ENCODE results near the gene SLC29A2. TPM values are rescaled to one million over a fixed set of nuclear protein-coding genes. Genes with fewer than 3 reads are reported as not detected.
"Not testable (repeated sequence)": the region's sequence is repeated elsewhere in the genome, so short reads cannot be mapped to it uniquely, and the experiment has no call there.

Gene SLC29A2
- total RNA-seq, 1 donor from 2014 or later, result 1.2 TPM

DNA sequence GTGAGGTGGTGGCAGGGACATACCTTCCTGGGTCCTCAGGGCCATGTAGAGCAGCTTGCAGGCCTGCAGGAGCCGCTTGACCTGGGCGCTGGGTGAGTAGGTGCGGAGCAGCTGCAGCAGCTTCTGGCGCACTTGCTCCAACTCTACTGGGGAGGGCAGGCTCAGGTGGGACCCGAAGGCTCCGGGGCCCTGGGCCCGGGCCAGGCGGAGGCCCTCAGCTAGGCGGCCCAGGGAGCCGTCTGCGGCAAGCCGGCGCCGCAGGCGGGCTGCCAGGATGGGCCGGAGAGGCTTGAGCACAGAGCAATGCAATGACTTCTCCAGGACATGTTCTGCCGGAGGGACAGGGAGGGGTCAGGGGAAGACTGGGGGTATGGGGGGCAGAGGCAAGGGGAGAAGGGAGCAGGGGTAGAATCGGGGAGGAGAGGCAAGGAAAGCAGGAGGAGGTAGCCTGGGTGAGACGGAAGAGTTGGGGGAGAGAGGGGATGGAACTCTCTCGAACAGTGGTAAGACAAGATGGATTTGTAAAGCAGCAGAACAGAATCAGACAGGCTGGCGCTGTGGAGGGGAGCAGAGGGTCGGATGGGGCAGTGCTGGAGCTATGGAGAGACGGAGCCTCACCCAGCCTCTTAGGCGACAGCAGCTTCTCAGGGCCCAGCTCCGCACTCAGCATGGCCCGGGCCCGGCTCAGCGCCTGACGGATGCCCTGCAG is 37.5 kb downstream of the SLC29A2 start:
- no peak for DNase-seq

DNA sequence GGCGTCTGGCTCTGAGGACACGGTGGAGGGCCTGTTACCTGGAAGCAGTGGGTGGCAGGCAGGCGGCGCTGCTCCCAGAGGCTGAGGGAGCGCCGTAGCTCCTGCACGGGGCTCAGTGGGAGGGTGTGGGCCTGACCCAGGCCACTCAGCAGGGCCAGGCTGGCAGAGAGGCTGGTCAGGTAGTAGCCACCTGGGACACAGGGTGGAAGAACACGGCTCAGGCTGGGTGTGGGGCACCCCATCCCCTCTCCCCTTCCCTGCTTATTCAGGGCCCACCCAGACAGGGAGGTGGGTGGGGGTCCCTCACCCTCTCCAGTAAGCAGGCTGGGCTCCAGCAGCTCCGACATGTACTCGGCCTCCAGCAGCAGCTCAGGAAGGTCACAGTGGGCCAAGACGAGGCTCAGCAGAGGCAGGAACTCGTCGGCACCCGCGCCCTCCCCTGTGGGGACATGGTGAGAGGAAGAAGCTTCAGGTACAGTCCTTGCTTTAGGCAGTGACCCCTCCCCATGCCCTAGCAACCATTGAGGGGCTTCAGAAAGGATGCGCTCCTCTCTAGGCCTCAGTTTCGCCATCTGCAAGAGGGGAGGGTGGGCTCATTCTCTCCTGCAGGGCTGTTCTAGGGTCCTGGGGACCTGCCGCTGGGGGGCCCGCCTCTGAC is 38.2 kb downstream of the SLC29A2 start:
- no peak for DNase-seq

DNA sequence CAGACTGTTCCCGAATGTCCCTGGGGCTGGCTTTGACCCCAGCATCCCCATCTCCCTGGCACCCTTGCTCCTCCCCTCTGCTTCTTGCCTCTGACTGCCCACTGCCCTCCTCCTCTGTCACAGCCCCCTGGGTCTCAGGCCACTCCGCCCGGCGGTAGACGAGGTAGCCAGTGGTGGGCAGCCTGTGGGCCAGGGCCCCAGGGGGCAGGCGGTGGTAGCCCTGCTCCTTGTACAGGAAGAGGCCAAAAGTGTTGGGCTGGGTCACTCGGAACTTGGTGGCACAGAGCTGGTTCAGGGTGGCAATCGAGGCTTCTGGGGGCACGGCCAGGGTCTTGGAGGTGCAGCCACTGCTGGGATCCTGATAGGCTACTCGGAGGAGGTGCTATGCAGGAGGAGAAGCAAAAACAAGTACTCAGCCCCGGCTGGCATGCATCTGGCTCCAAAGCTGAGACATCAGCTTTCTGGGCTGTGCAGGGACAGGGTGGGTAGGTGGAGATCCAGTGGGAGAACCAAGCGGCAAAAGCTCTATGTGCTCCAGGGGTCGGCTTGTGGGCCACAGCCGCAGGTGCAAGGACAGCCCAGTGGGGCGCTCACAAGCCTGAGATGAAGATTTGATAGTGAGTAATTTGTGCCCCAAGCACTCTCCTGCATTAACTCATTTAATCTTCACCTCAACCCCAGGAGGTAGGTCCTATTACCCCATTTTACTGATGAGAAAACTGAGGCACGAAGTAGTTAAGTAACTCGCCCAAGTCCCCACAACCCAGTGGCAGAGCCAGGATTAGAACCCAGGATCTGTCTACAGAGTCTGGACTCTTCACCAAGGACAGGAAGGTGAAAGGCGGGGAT is 39.0 kb downstream of the SLC29A2 start:
- no peak for DNase-seq

DNA sequence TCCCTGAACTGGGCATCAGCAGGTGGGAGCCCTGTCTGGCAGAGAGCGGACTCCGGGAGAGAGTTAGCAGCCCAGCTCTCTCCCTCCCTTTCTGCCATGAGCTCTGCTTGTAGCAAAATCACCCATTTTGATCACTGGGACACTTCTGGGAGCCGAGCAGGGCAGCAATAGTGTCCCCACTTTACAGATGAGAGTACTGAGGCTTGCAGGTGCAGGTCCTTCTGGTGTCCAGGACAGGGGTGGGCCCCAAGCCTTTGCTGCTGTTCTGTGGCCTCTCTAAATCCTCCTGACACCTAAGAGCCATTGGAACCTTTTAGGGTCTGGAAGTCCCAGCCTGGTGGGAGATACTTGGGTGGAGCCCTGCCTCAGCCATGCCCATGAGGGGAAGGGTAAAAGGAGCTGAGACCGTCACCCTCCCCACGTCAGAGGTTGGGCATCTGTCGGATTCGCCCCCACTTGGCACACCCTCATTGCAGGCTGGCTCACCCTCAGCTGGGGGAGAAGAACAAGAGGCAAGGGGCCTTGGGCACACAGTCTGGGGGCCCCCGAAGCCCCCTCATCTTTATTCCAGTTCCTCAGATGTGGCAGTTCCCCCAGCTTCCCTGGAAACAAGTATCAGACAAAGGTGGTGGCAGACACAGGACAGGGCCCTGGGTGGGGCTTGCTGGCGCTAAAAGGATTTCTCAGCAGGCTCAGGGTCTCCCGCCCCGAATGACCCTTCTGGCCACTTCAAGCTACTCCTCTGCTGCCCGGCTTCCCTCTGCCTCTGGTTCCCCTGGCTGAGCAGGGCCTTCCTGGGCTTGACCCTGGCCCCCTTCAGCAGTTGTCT is 39.8 kb downstream of the SLC29A2 start:
- DNase-seq, result no peak

DNA sequence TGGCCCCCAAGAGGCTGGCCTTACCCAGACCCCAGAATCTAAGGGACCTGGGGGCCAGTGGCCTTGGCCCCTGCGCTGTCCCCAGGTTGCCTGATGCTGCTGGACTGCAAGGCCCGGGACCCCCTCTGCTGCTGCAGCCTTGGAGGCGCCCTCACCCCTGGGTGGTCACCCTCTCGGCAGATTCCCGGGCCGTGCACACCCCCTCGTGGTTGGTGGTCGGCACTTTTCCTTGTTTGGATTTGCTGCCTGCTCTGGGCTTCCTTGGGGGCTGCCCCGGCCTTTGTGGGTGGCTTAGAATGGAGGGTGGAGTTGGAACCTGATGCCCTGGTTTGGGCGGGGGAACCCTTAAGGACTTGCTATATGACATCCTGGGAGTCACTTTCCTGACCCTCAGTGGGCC is 40.6 kb downstream of the SLC29A2 start:
- no peak for DNase-seq

DNA sequence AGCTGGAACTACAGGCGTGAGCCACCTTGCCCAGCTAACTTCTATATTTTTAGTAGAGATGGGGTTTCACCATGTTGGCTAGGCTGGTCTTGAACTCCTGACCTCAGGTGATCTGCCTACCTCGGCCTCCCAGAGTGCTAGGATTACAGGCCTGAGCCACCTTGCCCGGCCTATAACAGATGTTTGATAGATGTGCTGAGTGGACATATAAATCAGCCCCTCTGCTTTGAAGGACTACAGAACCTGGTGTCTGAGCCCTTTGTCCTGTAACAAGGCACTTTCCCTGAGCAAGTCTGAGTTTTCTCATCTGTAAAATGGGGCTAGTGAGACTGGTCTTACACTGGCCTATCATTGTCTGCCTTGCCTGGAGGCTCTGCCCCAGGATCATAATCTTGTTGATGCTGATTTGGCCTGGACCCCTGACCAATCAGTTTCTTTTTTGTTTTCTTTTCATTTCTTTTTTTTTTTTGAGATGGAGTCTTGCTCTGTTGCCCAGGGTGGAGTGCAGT is 42.3 kb downstream of the SLC29A2 start:
- no peak for DNase-seq

DNA sequence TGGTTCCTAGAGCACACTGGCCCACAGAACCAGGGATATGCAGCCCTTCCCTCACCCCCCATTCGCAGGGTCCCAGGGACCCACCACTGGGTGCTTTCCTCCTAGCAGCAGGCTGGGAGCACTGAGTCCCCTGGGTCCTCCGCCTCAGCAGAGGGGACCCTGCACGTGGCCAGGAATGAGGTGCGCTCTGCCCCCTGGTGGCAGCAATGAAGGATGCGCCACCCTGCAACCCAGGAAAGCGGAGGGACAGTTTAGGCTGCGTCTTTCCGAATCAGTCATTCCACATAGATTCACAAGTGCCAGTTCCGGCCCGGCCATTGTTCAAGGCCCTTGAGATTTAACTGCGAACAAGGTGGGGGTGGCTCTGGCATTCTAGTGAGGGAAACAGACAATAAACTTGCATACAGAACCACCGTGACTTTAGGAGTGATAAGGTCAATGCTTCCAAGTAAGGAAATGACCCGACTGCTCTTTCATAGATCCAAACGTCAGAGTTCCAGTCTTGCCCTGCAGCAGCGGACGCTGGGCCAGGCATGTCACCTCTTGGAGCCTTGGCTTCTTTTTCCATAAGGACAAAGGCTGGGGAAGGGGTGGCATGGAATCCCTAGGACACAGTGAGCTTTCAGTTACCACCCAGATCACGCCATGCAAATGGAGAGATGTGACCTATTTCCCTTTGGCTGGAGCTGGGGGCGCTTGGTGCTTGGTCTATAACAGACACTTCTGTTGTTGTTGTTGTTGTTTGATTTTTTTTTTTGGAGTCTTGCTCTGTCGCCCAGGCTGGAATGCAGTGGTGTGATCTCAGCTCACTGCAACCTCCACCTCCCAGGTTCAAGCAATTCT is 43.0 kb downstream of the SLC29A2 start:
- DNase-seq, result peak; percentile 80

DNA sequence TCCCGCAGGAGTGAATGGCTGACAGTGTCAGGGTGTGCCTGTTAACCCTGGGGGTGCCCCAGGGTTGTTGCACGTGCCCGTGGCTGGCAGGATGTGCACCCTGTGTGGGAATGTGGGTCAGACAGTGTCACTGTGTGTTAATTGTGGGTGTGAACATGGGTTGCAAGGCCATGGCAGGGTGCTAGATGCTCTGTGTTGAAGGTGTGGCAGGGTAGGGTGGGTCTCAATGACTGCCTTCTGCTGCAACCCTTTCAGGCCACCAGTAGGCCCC is 43.6 kb downstream of the SLC29A2 start:
- no peak for DNase-seq

DNA sequence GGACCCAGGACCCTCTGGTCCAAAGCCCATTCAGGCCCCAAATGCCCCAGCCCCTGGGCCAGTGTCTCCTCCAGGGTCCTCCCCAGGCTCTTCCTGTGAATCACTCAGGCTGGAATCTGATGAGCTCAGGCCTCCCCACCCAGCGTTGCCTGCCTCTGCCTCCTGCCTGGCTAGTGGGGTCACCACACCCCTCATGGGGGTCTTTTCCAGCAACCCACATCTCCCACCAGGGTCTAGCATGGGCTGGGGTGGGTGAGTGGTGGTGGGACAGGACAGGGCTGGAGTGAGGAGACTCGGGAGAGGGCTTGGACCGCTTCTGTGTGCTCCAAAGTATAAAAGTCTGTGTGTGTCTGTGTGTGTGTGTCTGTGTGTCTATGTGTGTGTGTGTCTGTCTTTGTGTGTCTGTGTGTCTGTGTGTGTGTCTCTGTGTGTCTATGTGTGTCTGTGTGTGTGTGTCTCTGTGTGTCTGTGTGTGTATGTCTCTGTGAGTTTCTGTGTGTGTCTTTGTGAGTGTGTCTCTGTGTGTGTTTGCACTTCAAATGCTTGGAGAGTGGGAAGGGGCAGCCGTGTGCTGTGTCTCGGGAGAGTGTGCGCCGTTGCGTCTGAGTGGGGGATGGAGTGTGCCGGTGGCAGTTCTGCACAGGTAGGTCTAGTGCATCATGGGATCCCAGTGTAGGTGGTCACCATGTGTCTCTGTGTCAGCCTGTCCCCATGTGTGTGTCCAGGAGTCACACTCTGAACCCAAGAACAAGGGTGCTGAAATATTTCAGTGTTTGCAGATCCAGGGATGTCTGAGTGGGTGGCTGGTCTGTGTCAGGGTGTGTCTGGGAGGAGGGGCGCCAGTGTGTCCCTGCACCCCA is 44.2 kb downstream of the SLC29A2 start:
- no peak for DNase-seq

DNA sequence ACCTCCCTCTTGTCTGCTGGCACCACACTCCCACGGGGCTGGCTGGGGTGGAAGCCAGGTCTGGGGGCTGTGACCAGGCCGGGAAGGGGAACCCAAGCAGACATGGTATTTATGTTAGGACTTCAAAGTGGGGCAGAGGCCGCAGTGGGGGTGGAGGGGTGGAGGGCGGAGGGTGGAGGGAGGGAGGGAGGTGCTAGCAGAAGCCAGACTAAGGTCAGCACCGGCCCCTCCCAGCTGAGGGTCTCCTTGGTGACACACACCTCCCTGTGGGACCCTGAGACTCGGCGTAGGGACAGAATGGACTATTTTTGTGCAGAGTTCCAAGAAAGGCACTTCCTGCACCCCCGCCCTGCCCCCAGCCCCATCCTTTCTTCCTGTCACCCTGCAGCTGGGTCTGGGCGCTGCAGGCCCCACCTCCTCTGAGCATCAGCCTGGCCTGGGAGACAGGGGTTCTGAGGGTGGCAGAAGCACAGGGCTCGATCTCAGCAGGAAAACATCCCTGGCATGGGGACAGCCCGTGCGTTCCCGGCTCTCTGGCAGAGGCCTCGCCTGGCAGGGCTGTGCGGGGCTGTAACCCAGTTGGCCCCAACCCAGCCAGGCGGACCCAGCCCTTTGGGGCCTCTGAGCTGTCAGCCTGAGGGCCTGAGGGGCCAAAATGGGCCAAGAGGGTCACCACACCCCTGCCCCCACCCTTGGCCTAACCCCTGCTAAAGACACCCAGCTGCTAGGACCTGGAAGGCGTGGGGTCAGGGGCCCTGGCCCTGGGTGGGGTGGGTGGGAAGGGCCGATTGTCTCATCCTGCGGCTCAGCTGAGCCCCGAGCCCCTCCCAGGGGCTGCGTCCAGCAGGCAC is 45.1 kb downstream of the SLC29A2 start:
- no peak for DNase-seq

DNA sequence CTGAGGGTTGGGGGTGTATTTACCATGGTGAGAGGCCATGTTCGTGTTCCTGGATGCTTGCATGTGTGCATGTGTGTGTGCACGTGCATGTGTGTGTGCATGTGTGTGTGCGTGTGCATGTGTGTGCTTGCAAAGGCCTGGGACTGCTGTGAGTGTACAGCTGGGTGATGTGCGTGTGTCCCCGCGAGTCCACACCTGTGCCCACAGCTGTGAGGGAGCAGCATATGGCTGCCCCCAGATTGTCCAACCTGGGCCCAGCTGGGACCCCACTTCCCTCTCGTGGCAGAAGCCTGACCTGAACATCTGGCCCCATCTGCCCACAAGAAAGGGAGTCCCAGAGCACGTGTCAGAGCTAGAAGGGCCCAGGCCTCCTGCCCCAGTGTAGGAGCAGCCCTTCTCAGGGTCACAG is 46.3 kb downstream of the SLC29A2 start:
- no peak for DNase-seq

DNA sequence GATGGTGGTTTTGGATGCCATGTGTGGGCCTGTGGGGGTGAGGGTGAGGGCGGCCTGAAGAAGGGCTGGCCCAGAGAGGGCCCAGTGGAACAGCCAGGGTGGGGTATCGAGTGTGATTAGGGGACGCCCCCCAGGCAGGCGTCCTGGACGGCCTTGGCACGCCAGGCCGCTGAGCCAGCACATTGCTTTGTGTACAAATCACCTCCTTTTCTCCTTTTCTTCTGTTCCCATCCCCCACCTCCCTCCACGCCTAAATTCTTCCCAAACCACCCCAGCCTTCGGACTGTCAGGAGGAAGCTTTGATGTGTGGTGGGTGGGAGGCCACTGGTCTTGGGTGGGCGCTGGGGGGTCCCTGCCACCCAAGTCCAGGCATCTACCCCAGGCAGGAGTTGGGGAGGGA is 46.9 kb downstream of the SLC29A2 start:
- DNase-seq, result no peak

DNA sequence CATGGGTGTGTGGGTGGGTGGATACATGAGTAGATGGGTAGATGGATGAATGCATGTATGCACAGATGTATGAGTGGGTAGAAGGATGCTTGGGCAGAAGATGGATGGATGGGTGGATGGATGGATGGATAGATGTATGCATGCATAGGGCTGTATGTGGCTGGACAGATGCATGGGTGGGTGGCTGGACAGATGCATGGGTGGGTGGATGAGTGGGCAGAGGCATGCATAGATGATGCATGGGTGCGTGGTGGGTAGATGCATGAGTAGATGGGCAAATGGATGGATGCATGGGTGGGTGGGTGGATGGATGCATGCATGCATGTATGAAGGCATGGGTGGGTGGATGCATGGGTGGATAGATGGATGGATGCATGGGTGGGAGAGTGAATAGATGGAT is 47.9 kb downstream of the SLC29A2 start:
- DNase-seq, result no peak

DNA sequence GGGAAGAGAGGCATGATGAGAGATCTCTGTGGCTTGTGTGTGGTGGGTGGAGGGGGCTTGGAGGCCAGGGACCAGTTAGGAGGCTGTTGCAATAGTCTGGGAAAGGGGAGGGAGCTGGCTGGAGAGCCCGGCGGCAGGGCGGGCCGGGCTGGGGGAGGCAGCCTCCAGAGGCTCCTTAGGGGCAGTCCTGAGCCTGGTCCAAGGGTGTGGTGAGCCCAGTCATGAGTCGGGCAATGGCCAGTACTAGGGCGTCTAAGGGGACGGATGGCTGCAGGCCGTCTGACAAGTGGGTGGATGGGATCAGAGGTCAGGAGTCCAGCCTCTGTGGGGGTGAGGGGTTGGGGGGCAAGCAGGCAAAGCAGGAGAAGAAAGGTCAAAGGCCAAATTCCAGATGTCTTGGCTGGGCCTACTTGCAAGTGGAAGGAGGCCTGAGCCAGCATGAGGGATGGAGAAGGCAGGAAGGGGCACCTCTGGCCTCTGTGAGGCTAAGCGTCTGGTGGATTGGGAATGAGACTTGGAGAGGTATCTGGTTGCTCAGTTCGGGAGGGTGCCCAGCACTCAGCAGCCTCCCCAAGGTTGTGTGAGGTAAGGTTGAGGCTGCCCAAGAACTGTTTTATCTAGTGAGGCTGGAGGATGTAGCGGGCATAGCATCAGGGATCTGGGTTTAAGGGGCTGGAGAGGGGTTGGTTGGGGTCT is 48.7 kb downstream of the SLC29A2 start:
- no peak for DNase-seq

DNA sequence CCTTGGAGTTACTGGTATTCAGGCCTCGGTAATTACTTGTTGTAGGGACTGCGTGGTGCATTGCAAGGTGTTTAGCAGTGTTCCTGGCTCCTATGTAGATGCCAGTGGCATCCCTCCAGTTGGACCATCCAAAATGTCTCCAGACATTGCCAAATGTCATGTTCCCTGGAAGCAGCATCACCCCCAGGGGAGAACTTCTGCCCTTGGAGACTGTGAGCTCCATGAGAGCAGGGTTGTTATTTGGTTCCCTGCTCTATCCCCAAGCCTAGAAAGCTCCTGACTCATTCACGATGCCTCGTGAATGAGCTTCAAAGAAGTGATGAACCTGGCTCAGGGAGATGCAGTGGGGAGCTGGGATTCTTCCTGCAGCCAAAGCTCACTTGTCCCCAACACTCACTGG is 50.0 kb downstream of the SLC29A2 start:
- DNase-seq, result no peak

DNA sequence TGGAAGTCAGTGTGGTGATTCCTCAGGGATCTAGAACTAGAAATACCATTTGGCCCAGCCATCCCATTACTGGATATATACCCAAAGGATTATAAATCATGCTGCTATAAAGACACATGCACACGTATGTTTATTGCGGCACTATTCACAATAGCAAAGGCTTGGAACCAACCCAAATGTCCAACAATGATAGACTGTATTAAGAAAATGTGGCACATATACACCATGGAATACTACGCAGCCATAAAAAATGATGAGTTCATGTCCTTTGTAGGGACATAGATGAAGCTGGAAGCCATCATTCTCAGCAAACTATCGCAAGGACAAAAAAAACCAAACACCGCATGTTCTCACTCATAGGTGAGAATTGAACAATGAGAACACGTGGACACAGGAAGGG is 50.8 kb downstream of the SLC29A2 start:
- not testable (repeated sequence) for DNase-seq

DNA sequence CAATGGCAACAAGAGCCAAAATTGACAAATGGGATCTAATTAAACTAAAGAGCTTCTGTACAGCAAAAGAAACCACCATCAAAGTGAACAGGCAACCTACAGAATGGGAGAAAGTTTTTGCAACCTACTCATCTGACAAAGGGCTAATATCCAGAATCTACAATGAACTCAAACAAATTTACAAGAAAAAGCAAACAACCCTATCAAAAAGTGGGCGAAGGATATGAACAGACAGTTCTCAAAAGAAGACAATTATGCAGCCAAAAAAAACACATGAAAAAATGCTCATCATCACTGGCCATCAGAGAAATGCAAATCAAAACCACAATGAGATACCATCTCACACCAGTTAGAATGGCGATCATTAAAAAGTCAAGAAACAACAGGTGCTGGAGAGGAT is 51.3 kb downstream of the SLC29A2 start:
- DNase-seq, result not testable (repeated sequence)

DNA sequence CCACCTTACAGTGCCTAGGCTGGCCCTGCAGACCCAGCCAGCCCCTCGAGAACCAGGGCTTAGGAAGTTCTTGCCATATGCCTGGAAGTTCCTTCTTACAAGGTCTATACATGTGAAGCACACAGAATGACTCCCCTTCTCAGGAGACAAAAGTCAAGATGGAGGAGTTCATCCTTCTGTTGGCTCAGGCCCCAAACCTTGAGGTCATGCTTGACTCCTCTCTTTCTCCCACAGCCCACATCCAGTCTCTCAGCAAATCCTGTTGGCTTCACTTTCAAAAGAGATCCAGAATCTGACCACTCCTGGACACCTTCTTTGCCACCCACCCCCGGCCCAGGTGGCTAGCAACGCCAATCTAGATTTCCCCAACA is 53.0 kb downstream of the SLC29A2 start:
- DNase-seq, result no peak

All from dermis blood vessel endothelial cell (primary cell).